Measurements from ENCODE around the gene HGFAC. TPM values are rescaled to one million over a fixed set of nuclear protein-coding genes. Genes with fewer than 3 reads are reported as not detected.

HGFAC gene
- total RNA-seq, 1 donor from 2014 or later, result 1.0 TPM

DNA sequence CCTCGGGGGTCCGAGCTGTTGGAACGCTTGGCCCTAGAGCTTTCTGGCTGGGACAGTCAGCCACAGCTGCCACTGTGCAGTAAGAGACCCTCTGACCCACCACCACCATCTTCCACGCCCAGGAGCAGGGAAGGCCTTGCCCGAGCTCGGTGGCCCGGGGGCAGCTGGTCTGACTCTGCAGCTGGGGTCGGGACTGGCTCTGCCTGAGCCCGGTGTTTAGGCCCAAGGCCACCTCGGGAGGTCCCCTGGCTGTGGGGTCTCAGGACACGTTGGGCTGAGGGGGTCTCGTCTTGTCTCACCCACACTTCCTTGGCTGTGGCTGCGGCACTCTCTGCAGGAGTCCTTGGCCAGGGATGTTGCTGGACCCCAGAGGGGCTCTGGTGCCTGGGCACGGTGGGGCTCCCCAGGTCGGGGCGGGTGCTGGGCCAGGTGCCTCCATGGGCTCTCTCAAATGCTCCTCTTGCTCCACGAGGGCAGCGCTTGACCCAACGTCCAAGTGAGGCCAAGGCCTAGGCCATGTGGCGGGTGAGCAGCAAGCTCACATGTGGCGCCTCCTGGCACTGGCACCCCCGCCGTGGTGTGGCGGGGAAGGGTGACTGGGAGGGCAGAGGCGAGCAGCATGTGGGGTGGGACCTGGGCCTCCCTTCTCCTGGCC, 44.2 kb downstream of the HGFAC start:
- peaks cover 15% of the 10 kb centered on the region for H3K4me1 ChIP-seq
- no peak overlapping the region for H3K4me3 ChIP-seq
- no peak for DNase-seq
- no peaks in the 10 kb centered on the region for H3K36me3 ChIP-seq
- intact Hi-C loops (cut with DNase I), result no loop called here
- TF ChIP-seq, protein P1, sequence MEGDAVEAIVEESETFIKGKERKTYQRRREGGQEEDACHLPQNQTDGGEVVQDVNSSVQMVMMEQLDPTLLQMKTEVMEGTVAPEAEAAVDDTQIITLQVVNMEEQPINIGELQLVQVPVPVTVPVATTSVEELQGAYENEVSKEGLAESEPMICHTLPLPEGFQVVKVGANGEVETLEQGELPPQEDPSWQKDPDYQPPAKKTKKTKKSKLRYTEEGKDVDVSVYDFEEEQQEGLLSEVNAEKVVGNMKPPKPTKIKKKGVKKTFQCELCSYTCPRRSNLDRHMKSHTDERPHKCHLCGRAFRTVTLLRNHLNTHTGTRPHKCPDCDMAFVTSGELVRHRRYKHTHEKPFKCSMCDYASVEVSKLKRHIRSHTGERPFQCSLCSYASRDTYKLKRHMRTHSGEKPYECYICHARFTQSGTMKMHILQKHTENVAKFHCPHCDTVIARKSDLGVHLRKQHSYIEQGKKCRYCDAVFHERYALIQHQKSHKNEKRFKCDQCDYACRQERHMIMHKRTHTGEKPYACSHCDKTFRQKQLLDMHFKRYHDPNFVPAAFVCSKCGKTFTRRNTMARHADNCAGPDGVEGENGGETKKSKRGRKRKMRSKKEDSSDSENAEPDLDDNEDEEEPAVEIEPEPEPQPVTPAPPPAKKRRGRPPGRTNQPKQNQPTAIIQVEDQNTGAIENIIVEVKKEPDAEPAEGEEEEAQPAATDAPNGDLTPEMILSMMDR (IDR thresholded peaks at IDR 0.05), result no peak
- H3K27ac ChIP-seq, result no peak overlapping the region
- ATAC-seq, result no peak
- no peaks in the 10 kb centered on the region for H3K9me3 ChIP-seq
- H3K27me3 ChIP-seq (ENCODE audit: low read depth), result peaks cover 49% of the 10 kb centered on the region

DNA sequence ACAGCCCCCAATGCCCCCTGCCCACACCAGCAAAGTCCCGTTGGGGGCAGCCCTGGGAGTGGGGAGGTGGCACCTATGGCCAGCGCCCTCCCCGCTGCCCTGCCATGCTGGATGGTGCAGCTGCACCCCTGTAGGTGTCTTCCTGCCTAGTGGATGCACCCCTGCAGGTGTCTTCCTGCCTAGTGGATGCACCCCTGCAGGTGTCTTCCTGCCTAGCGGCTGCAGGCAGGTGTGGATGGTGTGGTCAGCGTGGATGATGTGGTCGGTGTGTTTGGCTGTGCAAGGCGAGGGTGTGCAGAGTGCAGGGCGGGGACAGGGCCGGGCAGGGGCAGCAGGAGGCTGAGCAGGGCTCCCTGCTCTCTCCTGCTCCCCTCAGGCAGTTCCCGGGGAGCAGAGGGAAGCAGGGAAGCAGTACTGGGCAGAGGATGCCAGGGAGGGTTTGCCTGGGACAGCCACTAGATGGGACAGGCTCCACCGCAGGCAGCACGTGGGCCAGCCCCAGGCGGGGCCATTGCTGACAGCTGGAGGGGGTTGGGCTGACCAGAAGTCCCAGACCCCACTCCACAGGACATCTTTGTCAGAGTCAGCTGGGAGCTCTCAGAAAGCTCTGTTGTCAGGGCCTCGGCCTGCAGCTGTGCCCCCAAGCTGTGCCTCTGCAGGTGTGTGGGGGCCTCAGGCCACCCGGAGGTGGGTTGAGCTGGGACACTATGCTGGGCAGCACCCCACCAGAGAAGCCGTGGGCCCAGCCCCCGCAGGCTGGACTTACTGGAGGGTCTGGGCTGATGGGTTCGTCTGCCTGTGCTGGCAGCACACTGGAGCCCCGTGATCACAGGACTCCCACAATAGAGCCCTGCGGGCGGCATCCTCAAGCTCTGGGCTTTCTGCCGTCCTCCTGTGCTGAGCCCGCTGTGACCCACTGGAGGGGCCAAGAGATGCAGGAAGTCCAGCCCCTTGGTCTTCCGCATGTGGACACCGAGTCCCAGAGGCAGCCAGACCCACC, 45.1 kb downstream of the HGFAC start:
- no peak for ATAC-seq
- no peak overlapping the region for H3K4me3 ChIP-seq
- peaks cover 53% of the 10 kb centered on the region for H3K27me3 ChIP-seq (ENCODE audit: low read depth)
- no peak overlapping the region for H3K27ac ChIP-seq
- no peak for DNase-seq
- H3K9me3 ChIP-seq, result no peaks in the 10 kb centered on the region
- H3K36me3 ChIP-seq, result no peaks in the 10 kb centered on the region
- intact Hi-C loops (cut with DNase I), result no loop called here
- peaks cover 15% of the 10 kb centered on the region for H3K4me1 ChIP-seq
- TF ChIP-seq, protein P1 (IDR thresholded peaks at IDR 0.05), result no peak

DNA sequence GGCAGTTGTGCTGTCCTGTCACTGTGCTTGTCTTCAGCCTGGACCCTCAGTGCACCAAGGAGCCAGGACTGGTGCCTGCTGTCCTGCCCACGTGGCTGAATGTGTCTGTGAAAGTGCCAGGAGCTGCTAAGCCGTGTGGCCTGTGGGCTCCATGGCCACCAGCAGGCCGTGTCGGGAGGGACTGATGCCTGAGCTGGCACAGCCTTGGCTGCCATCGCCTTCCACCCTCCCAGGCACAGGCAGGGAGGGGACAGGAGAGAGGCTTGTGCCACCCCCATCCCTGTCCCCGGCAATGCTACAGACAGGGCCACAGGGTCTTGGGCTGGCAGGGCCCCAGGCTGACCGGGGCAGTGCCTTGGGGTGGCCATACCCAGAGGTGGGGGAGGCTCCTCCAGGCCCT, 46.1 kb downstream of the HGFAC start:
- Histone ChIP-seq H3K27me3 (ENCODE audit: low read depth) (peaks cover 54% of the 10 kb centered on the region), H3K4me1 (peaks cover 15% of the 10 kb centered on the region), H3K27ac (no peak overlapping the region), H3K9me3 (no peaks in the 10 kb centered on the region), H3K36me3 (no peaks in the 10 kb centered on the region), H3K4me3 (no peak overlapping the region)
- intact Hi-C loops (cut with DNase I), result no loop called here
- ATAC-seq (no peak), DNase-seq (no peak)
- TF ChIP-seq, protein P1 (IDR thresholded peaks at IDR 0.05), result no peak

DNA sequence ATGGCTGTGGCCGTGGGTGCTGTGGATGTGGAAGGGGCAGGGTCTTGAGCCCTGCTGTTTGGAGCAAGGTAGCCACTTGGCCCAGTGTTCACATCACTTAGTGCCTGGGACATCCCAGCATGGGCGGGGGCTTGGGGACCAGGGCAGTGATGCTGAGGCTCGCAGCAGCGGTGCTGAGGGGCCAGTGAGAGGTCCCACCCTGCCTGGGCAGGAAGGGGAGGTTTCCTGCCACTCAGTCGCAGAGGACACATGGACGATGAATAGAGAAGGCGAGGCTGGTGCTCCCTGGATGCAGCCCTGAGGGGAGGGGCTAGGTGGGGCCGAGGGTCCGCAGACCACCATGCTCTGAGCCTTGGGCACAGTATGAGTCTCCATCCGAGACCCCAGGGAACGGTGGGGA, 47.1 kb downstream of the HGFAC start:
- intact Hi-C loops (cut with DNase I), result no loop called here
- H3K9me3 ChIP-seq, result no peaks in the 10 kb centered on the region
- H3K36me3 ChIP-seq, result no peaks in the 10 kb centered on the region
- H3K27ac ChIP-seq, result no peak overlapping the region
- no peak for ATAC-seq
- H3K27me3 ChIP-seq (ENCODE audit: low read depth), result peaks cover 63% of the 10 kb centered on the region
- TF ChIP-seq, protein P1 (IDR thresholded peaks at IDR 0.05), result no peak
- H3K4me1 ChIP-seq, result peaks cover 15% of the 10 kb centered on the region
- DNase-seq, result no peak
- H3K4me3 ChIP-seq, result no peak overlapping the region

DNA sequence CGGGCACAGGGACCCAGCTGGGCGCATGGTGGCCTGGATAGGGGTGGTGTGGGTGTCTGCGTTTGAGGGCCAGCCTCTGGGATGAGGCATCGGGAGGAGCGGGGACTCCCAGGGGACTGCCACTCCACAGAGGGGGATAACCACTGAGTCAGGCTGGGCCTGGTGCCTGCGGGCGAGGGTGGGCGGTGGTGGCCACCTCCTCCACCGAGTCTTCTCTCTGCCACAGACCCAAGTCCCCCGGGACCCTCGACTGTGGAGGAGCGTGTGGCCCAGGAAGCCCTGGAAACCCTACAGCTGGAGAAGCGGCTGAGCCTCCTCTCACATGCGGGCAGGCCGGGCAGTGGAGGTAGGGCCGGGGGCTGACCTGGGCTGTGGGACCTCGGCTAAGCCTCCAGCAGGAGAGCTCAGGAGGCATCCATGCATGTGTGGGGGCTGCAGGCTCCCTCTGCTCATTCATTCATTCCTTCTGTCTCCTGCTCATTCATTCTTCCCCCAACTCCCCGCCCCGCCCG, 47.7 kb downstream of the HGFAC start:
- peaks cover 11% of the 10 kb centered on the region for H3K4me1 ChIP-seq
- TF ChIP-seq, protein P1 (IDR thresholded peaks at IDR 0.05), result no peak
- intact Hi-C loops (cut with DNase I), result no loop called here
- no peak for ATAC-seq
- no peak overlapping the region for H3K4me3 ChIP-seq
- H3K9me3 ChIP-seq, result no peaks in the 10 kb centered on the region
- no peaks in the 10 kb centered on the region for H3K36me3 ChIP-seq
- H3K27me3 ChIP-seq (ENCODE audit: low read depth), result peaks cover 64% of the 10 kb centered on the region
- H3K27ac ChIP-seq, result no peak overlapping the region
- DNase-seq, result no peak
